ENCODE measurements around the gene LMLN. TPM values are rescaled to one million over a fixed set of nuclear protein-coding genes. Genes with fewer than 3 reads are reported as not detected.
A peak's percentile ranks its signal among the peaks of the same experiment; 100 is the strongest.
"Not testable (repeated sequence)": the region's sequence is repeated elsewhere in the genome, so short reads cannot be mapped to it uniquely, and the experiment has no call there.

Gene LMLN
- total RNA-seq, 5 donors from 2014 or later (not counting 1 experiment from before 2014, with no cell fraction given), result 3.7 to 8.2 (median 5.5) TPM

DNA sequence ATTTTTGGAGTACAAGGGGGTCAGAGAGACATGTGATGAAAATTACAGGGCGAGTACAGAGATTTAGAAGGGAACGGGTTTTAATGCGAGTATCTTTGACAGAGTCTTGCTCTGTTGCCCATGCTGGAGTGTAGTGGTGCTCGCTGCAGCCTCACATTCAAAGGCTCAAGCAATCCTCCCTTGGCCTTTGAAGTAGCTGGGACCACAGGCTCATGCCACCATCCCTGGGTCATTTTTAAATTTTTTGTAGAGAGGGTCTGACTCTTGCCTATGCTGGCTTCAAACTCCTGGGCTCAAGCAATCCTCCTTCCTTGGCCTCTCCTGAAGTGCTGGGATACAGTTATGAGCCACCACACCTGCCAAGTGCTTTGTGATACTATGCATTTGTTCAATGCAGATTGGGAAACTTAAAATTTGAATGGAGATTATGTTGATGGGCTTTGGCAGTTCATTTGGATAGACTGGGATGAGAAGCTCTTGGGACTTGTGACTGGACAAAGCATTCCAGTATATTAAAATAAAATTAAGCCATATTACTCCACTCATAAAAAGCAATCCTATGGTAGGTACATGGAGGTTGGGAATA lies 4.0 kb upstream of the LMLN start:
- POLR2A ChIA-PET, result interaction anchor here in 1 of 2 donors (0.6 kb wide), 1 partner anchor 12 kb away, joined by 3 read pairs; no protein-coding TSS in a partner anchor
- H3K4me3 Mint-ChIP-seq, result no peak overlapping the region
- no peak overlapping the region for H3K27ac Mint-ChIP-seq
- Histone ChIP-seq H3K4me1 (ENCODE audit: control insufficient read depth in 1 of 2, extremely low read depth in 1 of 2, insufficient read depth in 2 of 2, low read length in 2 of 2) (peaks cover 15 to 64% of the 10 kb centered on the region in 2 experiments), H3K4me3 (ENCODE audit: control insufficient read depth in 1 of 2, extremely low read depth in 1 of 2, low read length in 1 of 2) (no peak overlapping the region), H3K27me3 (replicated peaks in 1 of 2; ENCODE audit: control insufficient read depth in 2 of 2, extremely low read depth in 1 of 2, insufficient read depth in 2 of 2, low read length in 1 of 2) (no peaks in the 10 kb centered on the region), H3K27ac (ENCODE audit: low read length) (no peak overlapping the region), H3K9me3 (no peaks in the 10 kb centered on the region), H3K36me3 (ENCODE audit: control insufficient read depth in 2 of 2, extremely low read depth in 1 of 2, insufficient read depth in 1 of 2, low read length in 1 of 2) (peaks cover 13 to 72% of the 10 kb centered on the region in 2 donors)
- no peaks in the 10 kb centered on the region for H3K9me3 Mint-ChIP-seq
- CTCF ChIA-PET, result no interaction called here
- peaks cover 69 to 76% (median 75%) of the 10 kb centered on the region in 3 donors for H3K4me1 Mint-ChIP-seq
- H3K36me3 Mint-ChIP-seq, result peaks cover 57% of the 10 kb centered on the region
- no peak for ATAC-seq (replicated peaks in 1 of 4)
- no peak for DNase-seq
- WGBS (ENCODE audit: insufficient coverage), result 100% methylated on average over 3 of the region's 4 CpGs
- H3K27me3 Mint-ChIP-seq, result no peaks in the 10 kb centered on the region

DNA sequence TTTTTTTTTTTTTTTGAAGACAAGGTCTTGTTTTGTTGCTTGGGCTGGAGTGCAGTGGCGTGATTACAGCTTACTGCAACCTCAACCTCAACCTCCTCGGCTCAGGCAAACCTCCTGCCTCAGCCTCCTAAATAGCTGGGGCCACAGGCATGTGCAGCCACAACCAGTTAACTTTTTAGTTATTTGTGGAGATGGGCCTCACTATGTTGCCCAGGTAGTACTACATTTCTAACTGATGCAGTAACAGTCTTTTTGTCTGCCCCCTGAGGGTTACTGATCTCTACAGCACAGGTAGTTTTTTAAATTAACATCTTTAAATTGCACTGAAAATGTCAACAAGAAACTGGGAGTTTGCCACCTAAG lies 3.4 kb upstream of the LMLN start:
- H3K36me3 ChIP-seq (ENCODE audit: control insufficient read depth in 2 of 2, extremely low read depth in 1 of 2, insufficient read depth in 1 of 2, low read length in 1 of 2), result peaks cover 11 to 66% of the 10 kb centered on the region in 2 donors
- DNase-seq (no peak), ATAC-seq (replicated peaks in 1 of 4) (no peak)
- Mint-ChIP-seq H3K36me3 (peaks cover 54% of the 10 kb centered on the region), H3K27me3 (no peaks in the 10 kb centered on the region), H3K4me1 (peaks cover 69 to 76% (median 75%) of the 10 kb centered on the region in 3 donors), H3K4me3 (no peak overlapping the region), H3K27ac (no peak overlapping the region), H3K9me3 (no peaks in the 10 kb centered on the region)
- H3K27me3 ChIP-seq (replicated peaks in 1 of 2; ENCODE audit: control insufficient read depth in 2 of 2, extremely low read depth in 1 of 2, insufficient read depth in 2 of 2, low read length in 1 of 2), result no peaks in the 10 kb centered on the region
- no peak overlapping the region for H3K4me3 ChIP-seq (ENCODE audit: control insufficient read depth in 1 of 2, extremely low read depth in 1 of 2, low read length in 1 of 2)
- ChIA-PET POLR2A (interaction anchor here in 1 of 2 donors (0.6 kb wide), 1 partner anchor 12 kb away, joined by 3 read pairs; no protein-coding TSS in a partner anchor), CTCF (no interaction called here)
- WGBS (ENCODE audit: insufficient coverage), result no CpG with 5 or more reads among the region's 2 CpGs
- H3K9me3 ChIP-seq, result no peaks in the 10 kb centered on the region
- H3K27ac ChIP-seq (ENCODE audit: low read length), result no peak overlapping the region
- peaks cover 20 to 60% of the 10 kb centered on the region in 2 experiments for H3K4me1 ChIP-seq (ENCODE audit: control insufficient read depth in 1 of 2, extremely low read depth in 1 of 2, insufficient read depth in 2 of 2, low read length in 2 of 2)

- POLR2A ChIA-PET, result no interaction called here
- H3K4me3 Mint-ChIP-seq, result peak overlapping the region in 1 of 3 donors; percentile 14
- no peaks in the 10 kb centered on the region for H3K9me3 Mint-ChIP-seq
Observed at GRCh38 chr3:197957790-197958133, 2.3 kb upstream of the LMLN start.

GRCh38 chr3:197958346-197958745 lies 1.7 kb upstream of the LMLN start:
- POLR2A ChIA-PET, result interaction anchor here in 1 of 2 donors (0.6 kb wide), 1 partner anchor 20 kb away, joined by 4 read pairs; no protein-coding TSS in a partner anchor
- H3K4me1 ChIP-seq (ENCODE audit: control insufficient read depth in 1 of 2, extremely low read depth in 1 of 2, insufficient read depth in 2 of 2, low read length in 2 of 2), result peaks cover 22 to 47% of the 10 kb centered on the region in 2 experiments
- H3K27me3 Mint-ChIP-seq, result no peaks in the 10 kb centered on the region

More at GRCh38 chr3:197957790-197958133, 2.3 kb upstream of the LMLN start:
- H3K4me3 ChIP-seq (ENCODE audit: control insufficient read depth in 1 of 2, extremely low read depth in 1 of 2, low read length in 1 of 2), result no peak overlapping the region
- H3K27me3 Mint-ChIP-seq, result no peaks in the 10 kb centered on the region
- ATAC-seq (replicated peaks in 1 of 4), result no peak
- 90% methylated on average over 3 of the region's 5 CpGs for WGBS (ENCODE audit: insufficient coverage)
- peak overlapping the region; percentile 63 to 64 for H3K27ac Mint-ChIP-seq
- H3K36me3 Mint-ChIP-seq, result peaks cover 52% of the 10 kb centered on the region
- H3K27ac ChIP-seq (ENCODE audit: low read length), result peak overlapping the region; percentile 6
- CTCF ChIA-PET, result no interaction called here
- no peak for DNase-seq
- peaks cover 11 to 55% of the 10 kb centered on the region in 2 donors for H3K36me3 ChIP-seq (ENCODE audit: control insufficient read depth in 2 of 2, extremely low read depth in 1 of 2, insufficient read depth in 1 of 2, low read length in 1 of 2)
- H3K4me1 ChIP-seq (ENCODE audit: control insufficient read depth in 1 of 2, extremely low read depth in 1 of 2, insufficient read depth in 2 of 2, low read length in 2 of 2), result peaks cover 24 to 53% of the 10 kb centered on the region in 2 experiments
- H3K27me3 ChIP-seq (replicated peaks in 1 of 2; ENCODE audit: control insufficient read depth in 2 of 2, extremely low read depth in 1 of 2, insufficient read depth in 2 of 2, low read length in 1 of 2), result no peaks in the 10 kb centered on the region
- no peaks in the 10 kb centered on the region for H3K9me3 ChIP-seq
- H3K4me1 Mint-ChIP-seq, result peaks cover 73 to 80% (median 78%) of the 10 kb centered on the region in 3 donors

DNA sequence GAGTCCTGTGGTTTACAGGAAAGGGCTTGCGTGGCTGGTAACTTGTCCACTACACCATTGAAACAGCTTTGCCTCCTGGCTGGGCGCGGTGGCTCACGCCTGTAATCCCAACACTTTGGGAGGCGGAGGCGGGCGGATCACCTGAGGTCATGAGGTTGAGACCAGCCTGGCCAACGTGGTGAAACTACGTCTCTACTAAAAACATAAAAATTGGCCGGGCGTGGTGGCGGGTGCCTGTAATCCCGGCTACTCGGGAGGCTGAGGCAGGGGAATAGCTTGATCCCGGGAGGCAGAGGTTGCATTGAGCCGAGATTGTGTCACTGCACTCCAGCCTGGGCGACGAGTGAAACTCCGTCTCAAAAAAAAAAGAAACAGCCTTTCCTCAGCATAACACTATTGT lies 1.2 kb upstream of the LMLN start:
- Mint-ChIP-seq H3K4me3 (peak overlapping the region in 2 of 3 donors; percentile 34 to 87), H3K36me3 (peaks cover 42% of the 10 kb centered on the region), H3K27ac (peak overlapping the region; percentile 36 to 97), H3K4me1 (peaks cover 70 to 73% (median 72%) of the 10 kb centered on the region in 3 donors)
- DNase-seq; H3K9me3 Mint-ChIP-seq; H3K27me3 ChIP-seq (replicated peaks in 1 of 2; ENCODE audit: control insufficient read depth in 2 of 2, extremely low read depth in 1 of 2, insufficient read depth in 2 of 2, low read length in 1 of 2); CTCF ChIA-PET; H3K9me3 ChIP-seq; H3K4me3 ChIP-seq (ENCODE audit: control insufficient read depth in 1 of 2, extremely low read depth in 1 of 2, low read length in 1 of 2); H3K27me3 Mint-ChIP-seq; ATAC-seq (replicated peaks in 1 of 4): not testable (repeated sequence)
- 96% methylated on average over 16 of the region's 19 CpGs for WGBS (ENCODE audit: insufficient coverage)
- Histone ChIP-seq H3K27ac (ENCODE audit: low read length) (peak overlapping the region; percentile 76), H3K36me3 (ENCODE audit: control insufficient read depth in 2 of 2, extremely low read depth in 1 of 2, insufficient read depth in 1 of 2, low read length in 1 of 2) (peaks cover 3 to 44% of the 10 kb centered on the region in 2 donors), H3K4me1 (ENCODE audit: control insufficient read depth in 1 of 2, extremely low read depth in 1 of 2, insufficient read depth in 2 of 2, low read length in 2 of 2) (peaks cover 22 to 44% of the 10 kb centered on the region in 2 experiments)
- POLR2A ChIA-PET, result interaction anchor here in 1 of 2 donors (0.6 to 1.0 kb wide), 2 partner anchors 8 to 20 kb away, joined by 3 to 4 read pairs; no protein-coding TSS in a partner anchor

More at GRCh38 chr3:197958346-197958745, 1.7 kb upstream of the LMLN start:
- H3K4me1 Mint-ChIP-seq, result peaks cover 73 to 75% (median 75%) of the 10 kb centered on the region in 3 donors
- Histone ChIP-seq H3K9me3 (no peaks in the 10 kb centered on the region), H3K4me3 (ENCODE audit: control insufficient read depth in 1 of 2, extremely low read depth in 1 of 2, low read length in 1 of 2) (no peak overlapping the region), H3K36me3 (ENCODE audit: control insufficient read depth in 2 of 2, extremely low read depth in 1 of 2, insufficient read depth in 1 of 2, low read length in 1 of 2) (peaks cover 6 to 49% of the 10 kb centered on the region in 2 donors), H3K27ac (ENCODE audit: low read length) (peak overlapping the region; percentile 6), H3K27me3 (replicated peaks in 1 of 2; ENCODE audit: control insufficient read depth in 2 of 2, extremely low read depth in 1 of 2, insufficient read depth in 2 of 2, low read length in 1 of 2) (no peaks in the 10 kb centered on the region)
- no peak for DNase-seq
- H3K9me3 Mint-ChIP-seq, result no peaks in the 10 kb centered on the region
- ATAC-seq (replicated peaks in 1 of 4), result no peak
- H3K27ac Mint-ChIP-seq, result peak overlapping the region; percentile 63 to 97
- peak overlapping the region; percentile 43 to 56 (median 46) for H3K4me3 Mint-ChIP-seq
- H3K36me3 Mint-ChIP-seq, result peaks cover 47% of the 10 kb centered on the region
- 86% methylated on average over 1 of the region's 4 CpGs for WGBS (ENCODE audit: insufficient coverage)
- CTCF ChIA-PET, result no interaction called here

GRCh38 chr3:197959500-197959890 lies 522 bp upstream of the LMLN start:
- no peak for ATAC-seq (replicated peaks in 1 of 4)
- peaks cover 63 to 68% (median 66%) of the 10 kb centered on the region in 3 donors for H3K4me1 Mint-ChIP-seq

More at GRCh38 chr3:197959500-197959890, 522 bp upstream of the LMLN start:
- H3K4me3 ChIP-seq (ENCODE audit: control insufficient read depth in 1 of 2, extremely low read depth in 1 of 2, low read length in 1 of 2), result peak overlapping the region; percentile 81
- Mint-ChIP-seq H3K4me3 (peak overlapping the region; percentile 86 to 91 (median 87)), H3K36me3 (peaks cover 35% of the 10 kb centered on the region), H3K27ac (peak overlapping the region; percentile 96 to 97), H3K27me3 (no peaks in the 10 kb centered on the region), H3K9me3 (no peaks in the 10 kb centered on the region)
- H3K4me1 ChIP-seq (ENCODE audit: control insufficient read depth in 1 of 2, extremely low read depth in 1 of 2, insufficient read depth in 2 of 2, low read length in 2 of 2), result peaks cover 22 to 38% of the 10 kb centered on the region in 2 experiments
- no peak for DNase-seq
- POLR2A ChIA-PET, result interaction anchor here in 1 of 2 donors (1.0 kb wide), 1 partner anchor 9 kb away, joined by 3 read pairs; no protein-coding TSS in a partner anchor
- no peaks in the 10 kb centered on the region for H3K27me3 ChIP-seq (replicated peaks in 1 of 2; ENCODE audit: control insufficient read depth in 2 of 2, extremely low read depth in 1 of 2, insufficient read depth in 2 of 2, low read length in 1 of 2)
- WGBS (ENCODE audit: insufficient coverage), result 100% methylated on average over 1 of the region's 6 CpGs
- no peaks in the 10 kb centered on the region for H3K9me3 ChIP-seq
- peaks cover 3 to 38% of the 10 kb centered on the region in 2 donors for H3K36me3 ChIP-seq (ENCODE audit: control insufficient read depth in 2 of 2, extremely low read depth in 1 of 2, insufficient read depth in 1 of 2, low read length in 1 of 2)
- peak overlapping the region; percentile 76 for H3K27ac ChIP-seq (ENCODE audit: low read length)
- CTCF ChIA-PET, result no interaction called here

All from T-cell (primary cell).